Measurements from ENCODE around the gene HLA-DOB. TPM values are rescaled to one million over a fixed set of nuclear protein-coding genes. Genes with fewer than 3 reads are reported as not detected.

HLA-DOB gene
- total and polyA plus RNA-seq, 10 of the 15 experiments (the other 5 are each of a cell fraction or from before 2014, with no cell fraction given), result 27.4 to 79.1 (median 37.0) TPM

DNA sequence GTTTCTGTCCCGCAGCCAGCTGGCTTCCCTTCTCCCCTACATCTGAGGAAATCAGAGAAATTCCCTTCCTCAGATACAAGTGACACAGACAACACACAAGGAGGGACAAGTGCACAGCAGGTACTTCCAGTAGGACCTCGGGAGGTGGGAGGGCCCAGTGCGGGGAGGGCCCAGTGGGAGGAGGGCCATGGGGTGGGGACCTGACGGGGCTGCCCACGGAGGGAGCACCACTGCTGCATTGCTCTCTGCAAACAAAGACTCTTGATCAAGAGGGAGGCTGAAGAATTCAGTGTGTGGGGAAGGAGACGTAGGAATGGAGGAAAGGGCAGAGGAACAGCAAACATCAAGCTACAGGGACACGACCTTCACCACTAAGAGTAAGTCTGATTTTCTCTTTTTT is 12.7 kb upstream of the HLA-DOB start:
- H4K20me1 ChIP-seq (ENCODE audit: control insufficient read depth, insufficient read depth), result no peaks in the 10 kb centered on the region
- H3K36me3 ChIP-seq (ENCODE audit: control insufficient read depth in 2 of 2, insufficient read depth in 2 of 2, low read length in 1 of 2), result peaks cover 9 to 45% of the 10 kb centered on the region in 2 experiments
- POLR2A ChIA-PET, result no interaction called here
- in situ Hi-C loops (cut with MboI), result no loop called here
- no peaks in the 10 kb centered on the region; the same call in 2 of the 3 replicates for H3K9me3 ChIP-seq (replicated peaks; ENCODE audit: control insufficient read depth, insufficient read depth, low read length)
- no peak overlapping the region for H3K27ac ChIP-seq (ENCODE audit: control insufficient read depth, insufficient read depth)
- no peak overlapping the region for H3K9ac ChIP-seq (ENCODE audit: control insufficient read depth, insufficient read depth, low read length)
- no peak overlapping the region for H3K4me2 ChIP-seq (ENCODE audit: control insufficient read depth, insufficient read depth)
- 81% methylated on average over 7 of the region's 7 CpGs for WGBS (ENCODE audit: insufficient coverage, insufficient replicate concordance, low lambda C conversion rate, missing lambda C conversion rate)
- no peak for ATAC-seq
- no peak for DNase-seq (ENCODE audit: low read depth, low spot score)
- TF ChIP-seq POLR2AphosphoS5 (IDR thresholded peaks at IDR 0.05; ENCODE audit: low read length) (peak; percentile 4; the same call in 1 of the 2 replicates), STAT1 (conservative IDR thresholded peaks at IDR 0.05) (no peak)
- RAD21 ChIA-PET (ENCODE audit: unreplicated experiment), result no interaction called here
- H3K27me3 ChIP-seq (replicated peaks in 1 of 2; ENCODE audit: control insufficient read depth in 2 of 2, insufficient read depth in 2 of 2, low read length in 1 of 2), result no peaks in the 10 kb centered on the region
- no TSS peak for BruUV-seq (replicated peaks)
- H3K79me2 ChIP-seq (ENCODE audit: control insufficient read depth, insufficient read depth, low read length), result peaks cover 5% of the 10 kb centered on the region
- FAIRE-seq, result no peak
- peaks cover 8% of the 10 kb centered on the region; the same call in 1 of the 2 replicates for H3K4me1 ChIP-seq (ENCODE audit: control insufficient read depth, insufficient read depth, low read length)
- CTCF ChIA-PET, result no interaction called here
- SMC1A ChIA-PET (ENCODE audit: uncharacterized antibody, unreplicated experiment), result no interaction called here
- no peak overlapping the region for H2AFZ ChIP-seq (ENCODE audit: control insufficient read depth, low read depth, low read length)
- H3K4me3 ChIP-seq, result no peak overlapping the region
- intact Hi-C loops (cut with micrococcal nuclease; ENCODE audit: unreplicated experiment), result loop anchor here (5.0 kb wide), 1 partner anchor 38 kb away; no protein-coding TSS in a partner anchor

DNA sequence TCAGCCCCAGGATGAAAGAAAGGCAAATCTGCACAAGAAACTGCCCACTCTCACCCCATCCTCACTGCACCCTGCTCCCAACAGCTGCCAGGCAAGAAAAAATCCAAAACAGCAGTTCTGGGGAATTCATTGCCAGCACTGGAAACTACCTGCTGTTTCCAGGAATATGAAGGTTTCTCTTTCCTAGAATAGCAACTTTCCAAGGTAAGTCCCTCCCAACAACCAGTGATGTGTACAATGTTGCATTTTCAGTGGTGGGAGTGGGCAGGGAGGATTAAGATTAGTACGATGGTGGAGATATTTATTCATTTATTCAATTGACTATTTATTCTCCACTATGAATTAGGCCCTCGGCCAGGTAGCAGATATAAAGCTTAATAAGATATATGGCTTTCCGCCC is 10.2 kb upstream of the HLA-DOB start:
- no peak for DNase-seq (ENCODE audit: low read depth, low spot score)
- Histone ChIP-seq H3K4me2 (ENCODE audit: control insufficient read depth, insufficient read depth) (no peak overlapping the region), H3K9ac (ENCODE audit: control insufficient read depth, insufficient read depth, low read length) (no peak overlapping the region), H3K36me3 (ENCODE audit: control insufficient read depth in 2 of 2, insufficient read depth in 2 of 2, low read length in 1 of 2) (peaks cover 7 to 24% of the 10 kb centered on the region in 2 experiments), H3K79me2 (ENCODE audit: control insufficient read depth, insufficient read depth, low read length) (no peaks in the 10 kb centered on the region), H2AFZ (ENCODE audit: control insufficient read depth, low read depth, low read length) (no peak overlapping the region), H4K20me1 (ENCODE audit: control insufficient read depth, insufficient read depth) (no peaks in the 10 kb centered on the region), H3K27ac (ENCODE audit: control insufficient read depth, insufficient read depth) (no peak overlapping the region), H3K4me1 (ENCODE audit: control insufficient read depth, insufficient read depth, low read length) (no peaks in the 10 kb centered on the region), H3K4me3 (no peak overlapping the region), H3K9me3 (replicated peaks; ENCODE audit: control insufficient read depth, insufficient read depth, low read length) (no peaks in the 10 kb centered on the region), H3K27me3 (replicated peaks in 1 of 2; ENCODE audit: control insufficient read depth in 2 of 2, insufficient read depth in 2 of 2, low read length in 1 of 2) (no peaks in the 10 kb centered on the region)
- TF ChIP-seq, protein P1, sequence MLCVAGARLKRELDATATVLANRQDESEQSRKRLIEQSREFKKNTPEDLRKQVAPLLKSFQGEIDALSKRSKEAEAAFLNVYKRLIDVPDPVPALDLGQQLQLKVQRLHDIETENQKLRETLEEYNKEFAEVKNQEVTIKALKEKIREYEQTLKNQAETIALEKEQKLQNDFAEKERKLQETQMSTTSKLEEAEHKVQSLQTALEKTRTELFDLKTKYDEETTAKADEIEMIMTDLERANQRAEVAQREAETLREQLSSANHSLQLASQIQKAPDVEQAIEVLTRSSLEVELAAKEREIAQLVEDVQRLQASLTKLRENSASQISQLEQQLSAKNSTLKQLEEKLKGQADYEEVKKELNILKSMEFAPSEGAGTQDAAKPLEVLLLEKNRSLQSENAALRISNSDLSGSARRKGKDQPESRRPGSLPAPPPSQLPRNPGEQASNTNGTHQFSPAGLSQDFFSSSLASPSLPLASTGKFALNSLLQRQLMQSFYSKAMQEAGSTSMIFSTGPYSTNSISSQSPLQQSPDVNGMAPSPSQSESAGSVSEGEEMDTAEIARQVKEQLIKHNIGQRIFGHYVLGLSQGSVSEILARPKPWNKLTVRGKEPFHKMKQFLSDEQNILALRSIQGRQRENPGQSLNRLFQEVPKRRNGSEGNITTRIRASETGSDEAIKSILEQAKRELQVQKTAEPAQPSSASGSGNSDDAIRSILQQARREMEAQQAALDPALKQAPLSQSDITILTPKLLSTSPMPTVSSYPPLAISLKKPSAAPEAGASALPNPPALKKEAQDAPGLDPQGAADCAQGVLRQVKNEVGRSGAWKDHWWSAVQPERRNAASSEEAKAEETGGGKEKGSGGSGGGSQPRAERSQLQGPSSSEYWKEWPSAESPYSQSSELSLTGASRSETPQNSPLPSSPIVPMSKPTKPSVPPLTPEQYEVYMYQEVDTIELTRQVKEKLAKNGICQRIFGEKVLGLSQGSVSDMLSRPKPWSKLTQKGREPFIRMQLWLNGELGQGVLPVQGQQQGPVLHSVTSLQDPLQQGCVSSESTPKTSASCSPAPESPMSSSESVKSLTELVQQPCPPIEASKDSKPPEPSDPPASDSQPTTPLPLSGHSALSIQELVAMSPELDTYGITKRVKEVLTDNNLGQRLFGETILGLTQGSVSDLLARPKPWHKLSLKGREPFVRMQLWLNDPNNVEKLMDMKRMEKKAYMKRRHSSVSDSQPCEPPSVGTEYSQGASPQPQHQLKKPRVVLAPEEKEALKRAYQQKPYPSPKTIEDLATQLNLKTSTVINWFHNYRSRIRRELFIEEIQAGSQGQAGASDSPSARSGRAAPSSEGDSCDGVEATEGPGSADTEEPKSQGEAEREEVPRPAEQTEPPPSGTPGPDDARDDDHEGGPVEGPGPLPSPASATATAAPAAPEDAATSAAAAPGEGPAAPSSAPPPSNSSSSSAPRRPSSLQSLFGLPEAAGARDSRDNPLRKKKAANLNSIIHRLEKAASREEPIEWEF (IDR thresholded peaks at IDR 0.05; ENCODE audit: insufficient replicate concordance, low read depth, low read length), result no peak
- TF ChIP-seq CHD4 (IDR thresholded peaks at IDR 0.05), result no peak
- SMC1A ChIA-PET (ENCODE audit: uncharacterized antibody, unreplicated experiment), result interaction anchor here (1.1 to 4.1 kb wide), 4 partner anchors 26 to 440 kb away, joined by 3 to 51 read pairs (median 6); partner anchors contain the start of gene TAP1
- CTCF ChIA-PET, result interaction anchor here (0.6 to 4.3 kb wide), 7 partner anchors 8 to 158 kb away, joined by 3 to 66 read pairs (median 7); partner anchors contain the start of gene TAP2
- intact Hi-C loops (cut with micrococcal nuclease; ENCODE audit: unreplicated experiment), result loop anchor here (5.0 kb wide), 1 partner anchor 40 kb away; no protein-coding TSS in a partner anchor
- WGBS (ENCODE audit: insufficient coverage, insufficient replicate concordance, low lambda C conversion rate, missing lambda C conversion rate), result 98% methylated on average over 3 of the region's 3 CpGs
- POLR2A ChIA-PET, result interaction anchor here (1.3 to 2.3 kb wide), 3 partner anchors 11 to 29 kb away, joined by 3 to 11 read pairs (median 5); partner anchors contain the start of gene TAP2
- RAD21 ChIA-PET (ENCODE audit: unreplicated experiment), result interaction anchor here (1.1 to 2.0 kb wide), 2 partner anchors 12 to 41 kb away, joined by 8 to 9 read pairs; partner anchors contain the start of gene TAP2
- no TSS peak for BruUV-seq (replicated peaks)
- in situ Hi-C loops (cut with MboI), result no loop called here
- FAIRE-seq, result no peak
- no peak for ATAC-seq

All from GM12878 (cell line).